ENCODE results near the gene PTCH1. TPM values are rescaled to one million over a fixed set of nuclear protein-coding genes. Genes with fewer than 3 reads are reported as not detected.

PTCH1 gene
- total RNA-seq, 1 donor: 3.3 TPM

GRCh38 chr9:95459851-95460517, 56.8 kb downstream of the PTCH1 start:
- no peak overlapping the region for H3K27ac ChIP-seq (ENCODE audit: low read depth, low read length)
- TF ChIP-seq CTCF (IDR thresholded peaks at IDR 0.05; ENCODE audit: extremely low read depth, low read depth, low read length): no peak
- H2AFZ ChIP-seq (ENCODE audit: low read length): no peak overlapping the region
- H4K20me1 ChIP-seq (ENCODE audit: insufficient read depth, low read length): no peaks in the 10 kb centered on the region
- H3K9me3 ChIP-seq (ENCODE audit: low read depth, low read length): no peaks in the 10 kb centered on the region
- no peaks in the 10 kb centered on the region for H3K27me3 ChIP-seq (ENCODE audit: insufficient read depth, low read length)
- no peak overlapping the region for H3K4me3 ChIP-seq (ENCODE audit: insufficient read depth, low read length)
- no peaks in the 10 kb centered on the region for H3K36me3 ChIP-seq (ENCODE audit: insufficient read depth, low read length)
- H3K4me2 ChIP-seq (ENCODE audit: insufficient read depth, low read length): no peak overlapping the region
- H3K4me1 ChIP-seq (ENCODE audit: insufficient read depth, low read length): peaks cover 14% of the 10 kb centered on the region
- no peaks in the 10 kb centered on the region for H3K79me2 ChIP-seq (ENCODE audit: insufficient read depth, low read length)
- no peak for DNase-seq (ENCODE audit: insufficient read length, low spot score, missing footprints)

GRCh38 chr9:95459178-95459577, 57.6 kb downstream of the PTCH1 start:
- Histone ChIP-seq H3K9me3 (ENCODE audit: low read depth, low read length) (no peaks in the 10 kb centered on the region), H3K27ac (ENCODE audit: low read depth, low read length) (no peak overlapping the region), H3K4me1 (ENCODE audit: insufficient read depth, low read length) (peaks cover 14% of the 10 kb centered on the region), H3K79me2 (ENCODE audit: insufficient read depth, low read length) (no peaks in the 10 kb centered on the region), H3K27me3 (ENCODE audit: insufficient read depth, low read length) (no peaks in the 10 kb centered on the region), H2AFZ (ENCODE audit: low read length) (no peak overlapping the region), H3K4me2 (ENCODE audit: insufficient read depth, low read length) (no peak overlapping the region), H4K20me1 (ENCODE audit: insufficient read depth, low read length) (no peaks in the 10 kb centered on the region), H3K36me3 (ENCODE audit: insufficient read depth, low read length) (no peaks in the 10 kb centered on the region), H3K4me3 (ENCODE audit: insufficient read depth, low read length) (no peak overlapping the region)
- no peak for DNase-seq (ENCODE audit: insufficient read length, low spot score, missing footprints)
- TF ChIP-seq CTCF (IDR thresholded peaks at IDR 0.05; ENCODE audit: extremely low read depth, low read depth, low read length): no peak

GRCh38 chr9:95458666-95459065, 58.1 kb downstream of the PTCH1 start:
- DNase-seq (ENCODE audit: insufficient read length, low spot score, missing footprints): no peak
- Histone ChIP-seq H3K9me3 (ENCODE audit: low read depth, low read length) (no peaks in the 10 kb centered on the region), H4K20me1 (ENCODE audit: insufficient read depth, low read length) (no peaks in the 10 kb centered on the region), H3K4me2 (ENCODE audit: insufficient read depth, low read length) (no peak overlapping the region), H3K4me3 (ENCODE audit: insufficient read depth, low read length) (no peak overlapping the region), H3K36me3 (ENCODE audit: insufficient read depth, low read length) (no peaks in the 10 kb centered on the region), H3K27ac (ENCODE audit: low read depth, low read length) (no peak overlapping the region), H2AFZ (ENCODE audit: low read length) (no peak overlapping the region), H3K27me3 (ENCODE audit: insufficient read depth, low read length) (no peaks in the 10 kb centered on the region), H3K4me1 (ENCODE audit: insufficient read depth, low read length) (peaks cover 14% of the 10 kb centered on the region), H3K79me2 (ENCODE audit: insufficient read depth, low read length) (no peaks in the 10 kb centered on the region)
- no peak for TF ChIP-seq CTCF (IDR thresholded peaks at IDR 0.05; ENCODE audit: extremely low read depth, low read depth, low read length)

GRCh38 chr9:95457769-95458168, 59.0 kb downstream of the PTCH1 start:
- DNase-seq (ENCODE audit: insufficient read length, low spot score, missing footprints): no peak
- H3K27ac ChIP-seq (ENCODE audit: low read depth, low read length): no peak overlapping the region
- no peak overlapping the region for H2AFZ ChIP-seq (ENCODE audit: low read length)
- no peaks in the 10 kb centered on the region for H3K9me3 ChIP-seq (ENCODE audit: low read depth, low read length)
- no peak overlapping the region for H3K4me2 ChIP-seq (ENCODE audit: insufficient read depth, low read length)
- H3K27me3 ChIP-seq (ENCODE audit: insufficient read depth, low read length): no peaks in the 10 kb centered on the region
- no peak overlapping the region for H3K4me3 ChIP-seq (ENCODE audit: insufficient read depth, low read length)
- peaks cover 7% of the 10 kb centered on the region for H3K4me1 ChIP-seq (ENCODE audit: insufficient read depth, low read length)
- no peaks in the 10 kb centered on the region for H3K36me3 ChIP-seq (ENCODE audit: insufficient read depth, low read length)
- H4K20me1 ChIP-seq (ENCODE audit: insufficient read depth, low read length): no peaks in the 10 kb centered on the region
- no peak for TF ChIP-seq CTCF (IDR thresholded peaks at IDR 0.05; ENCODE audit: extremely low read depth, low read depth, low read length)
- no peaks in the 10 kb centered on the region for H3K79me2 ChIP-seq (ENCODE audit: insufficient read depth, low read length)
